Measurements from ENCODE around the gene SLC2A1. TPM values are rescaled to one million over a fixed set of nuclear protein-coding genes. Genes with fewer than 3 reads are reported as not detected.

SLC2A1 gene
- total RNA-seq, 5 donors from 2014 or later (not counting 1 experiment from before 2014, with no cell fraction given): 72.0 to 91.7 (median 83.9) TPM

Other genes starting within 250 kb of the SLC2A1 start
- under 1 TPM in 1 of 5 donors, not detected in 4; 0.18 TPM for gene CLDN19, start 218.6 kb downstream of the SLC2A1 start, total RNA-seq
- gene P3H1, start 191.8 kb downstream of the SLC2A1 start, total RNA-seq: 10 to 100 TPM; 23.5 to 62.9 (median 58.3) TPM
- 10 to 100 TPM; 12.4 to 15.3 (median 13.9) TPM for gene C1orf50, start 191.6 kb downstream of the SLC2A1 start, total RNA-seq
- 1 to 10 TPM in 2 of 5 donors, under 1 TPM in 3; 0.20 to 1.7 (median 0.88) TPM for gene TMEM269, start 173.9 kb downstream of the SLC2A1 start, total RNA-seq
- gene ERMAP, start 141.7 kb downstream of the SLC2A1 start, total RNA-seq: 1 to 10 TPM; 5.7 to 7.6 (median 6.7) TPM
- gene SVBP, start 141.5 kb downstream of the SLC2A1 start, total RNA-seq: 10 to 100 TPM; 15.8 to 19.7 (median 18.7) TPM
- 10 to 100 TPM in 3 of 5 donors, 1 to 10 TPM in 2; 4.7 to 14.9 (median 13.0) TPM for gene ZNF691, start 112.3 kb downstream of the SLC2A1 start, total RNA-seq
- 10 to 100 TPM; 18.4 to 38.1 (median 31.2) TPM for gene EBNA1BP2, start 213.4 kb upstream of the SLC2A1 start, total RNA-seq
- gene CFAP57, start 213.5 kb upstream of the SLC2A1 start, total RNA-seq: under 1 TPM in 1 of 5 donors, not detected in 4; 0.07 TPM

Measured in T-cell (primary cell).